Activated CD4-positive, alpha-beta memory T cell treated with anti-CD3 and anti-CD28 coated beads, Interleukin-2, amount 10 ng/mL, durations not matched to agents 7 days and 5 days (primary cell): ENCODE measurements around the gene PPP1CA. TPM values are rescaled to one million over a fixed set of nuclear protein-coding genes. Genes with fewer than 3 reads are reported as not detected.

ENCODE experiments used
- CTCF ChIA-PET: fragments of 350-600 bp; sonication (Branson Sonifier 250); formaldehyde crosslinking; loops from one replicate; lab custom pipeline; 2021; ENCODE audit warnings: antibody characterized with exemption, inconsistent platforms; lab: Charles Lee
- POLR2A ChIA-PET: fragments of 350-600 bp; sonication (Branson Sonifier 250); formaldehyde crosslinking; loops from one replicate; lab custom pipeline; 2021; ENCODE audit warnings: antibody characterized with exemption; lab: Charles Lee
- DNase-seq: peaks from one replicate; pipeline ENCODE4 v3.0.0-alpha.2; 2020
- H3K27ac Mint-ChIP-seq: one replicate; pipeline ENCODE4 v1.8.0; 2021; ENCODE audit warnings: mild to moderate bottlenecking, mixed read lengths
- H3K27me3 Mint-ChIP-seq: one replicate; pipeline ENCODE4 v1.8.0; 2021; ENCODE audit warnings: mixed read lengths
- H3K36me3 Mint-ChIP-seq: one replicate; pipeline ENCODE4 v1.8.0; 2021; ENCODE audit warnings: low read depth, mixed read lengths
- H3K4me1 Mint-ChIP-seq: one replicate; pipeline ENCODE4 v1.8.0; 2021; ENCODE audit warnings: mixed read lengths
- H3K4me3 Mint-ChIP-seq: one replicate; pipeline ENCODE4 v1.8.0; 2021; ENCODE audit warnings: mild to moderate bottlenecking, mixed read lengths
- H3K9me3 Mint-ChIP-seq: one replicate; pipeline ENCODE4 v1.8.0; 2021; ENCODE audit warnings: mixed read lengths
- total RNA-seq, 2 experiments: library from RNA; stranded (reverse); gene quantifications; one replicate each; pipeline ENCODE4 v1.2.3, GENCODE V29; 2021

PPP1CA gene
- total RNA-seq, 2 experiments from 2014 or later, result 308 to 315 TPM

DNA sequence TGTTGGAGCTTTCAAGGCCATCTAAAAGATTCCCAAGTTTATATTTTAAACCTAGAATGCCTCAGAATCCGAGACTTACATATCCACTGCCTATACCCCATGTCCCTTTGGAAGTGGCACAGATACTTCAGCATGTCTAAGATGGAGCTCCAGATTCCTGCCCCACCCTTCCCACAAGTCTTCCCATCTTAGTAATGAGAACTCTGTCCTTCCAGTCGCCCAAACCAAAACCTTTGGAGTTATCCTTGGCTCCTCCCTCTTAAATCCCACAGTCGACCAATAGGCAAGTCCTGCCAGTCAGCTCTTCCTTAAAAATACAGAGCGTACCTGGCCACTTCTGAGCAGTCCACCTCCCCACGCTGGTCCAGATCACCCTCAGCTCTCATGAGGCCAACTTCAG, 52.6 kb downstream of the PPP1CA start:
- no peak overlapping the region for H3K4me3 Mint-ChIP-seq
- peaks cover 44% of the 10 kb centered on the region for H3K4me1 Mint-ChIP-seq
- no peaks in the 10 kb centered on the region for H3K9me3 Mint-ChIP-seq
- POLR2A ChIA-PET, result interaction anchor here (1.0 kb wide), 2 partner anchors 21 to 78 kb away, joined by 3 to 4 read pairs; no protein-coding TSS in a partner anchor
- peaks cover 8% of the 10 kb centered on the region for H3K36me3 Mint-ChIP-seq
- H3K27me3 Mint-ChIP-seq, result no peaks in the 10 kb centered on the region
- H3K27ac Mint-ChIP-seq, result no peak overlapping the region
- CTCF ChIA-PET, result interaction anchor here (0.9 to 18.6 kb wide), 3 partner anchors 27 to 87 kb away, joined by 3 to 847 read pairs (median 5); partner anchors contain the start of genes CLCF1, PPP1CA and RAD9A
- DNase-seq, result no peak

Other genes starting within 250 kb of the PPP1CA start
- gene GRK2, start 135.4 kb downstream of the PPP1CA start, total RNA-seq, result 100 to 1,000 TPM; 333 to 338 TPM
- gene ANKRD13D, start 112.6 kb downstream of the PPP1CA start, total RNA-seq, result 100 to 1,000 TPM; 157 to 163 TPM
- 10 to 100 TPM; 15.4 to 19.0 TPM for gene SSH3, start 98.3 kb downstream of the PPP1CA start, total RNA-seq
- gene POLD4, start 48.3 kb downstream of the PPP1CA start, total RNA-seq, result 10 to 100 TPM; 74.0 to 74.1 TPM
- gene CLCF1, start 28.3 kb downstream of the PPP1CA start, total RNA-seq, result under 1 TPM; 0.65 to 0.71 TPM
- 10 to 100 TPM; 48.0 to 53.9 TPM for gene RAD9A, start 9.9 kb downstream of the PPP1CA start, total RNA-seq
- gene TBC1D10C, start 2.2 kb upstream of the PPP1CA start, total RNA-seq, result 100 to 1,000 TPM; 285 to 310 TPM
- gene CARNS1, start 13.8 kb upstream of the PPP1CA start, total RNA-seq, result 1 to 10 TPM in 1 of 2 experiments, under 1 TPM in 1; 0.76 to 1.1 TPM
- 10 to 100 TPM; 56.9 to 57.1 TPM for gene RPS6KB2, start 26.6 kb upstream of the PPP1CA start, total RNA-seq
- gene PTPRCAP, start 35.8 kb upstream of the PPP1CA start, total RNA-seq, result 100 to 1,000 TPM; 398 to 401 TPM
- 100 to 1,000 TPM; 192 to 196 TPM for gene CORO1B, start 41.6 kb upstream of the PPP1CA start, total RNA-seq
- not detected for gene GPR152, start 50.9 kb upstream of the PPP1CA start, total RNA-seq
- gene CABP4, start 53.5 kb upstream of the PPP1CA start, total RNA-seq, result 1 to 10 TPM; 2.3 to 3.3 TPM
- 10 to 100 TPM; 36.3 to 37.6 TPM for gene TMEM134, start 67.4 kb upstream of the PPP1CA start, total RNA-seq
- gene AIP, start 81.2 kb upstream of the PPP1CA start, total RNA-seq, result 100 to 1,000 TPM; 152 to 159 TPM
- 100 to 1,000 TPM; 116 to 120 TPM for gene PITPNM1, start 103.5 kb upstream of the PPP1CA start, total RNA-seq
- 100 to 1,000 TPM; 116 to 119 TPM for gene CDK2AP2, start 106.3 kb upstream of the PPP1CA start, total RNA-seq
- not detected for gene CABP2, start 121.6 kb upstream of the PPP1CA start, total RNA-seq
- gene GSTP1, start 182.0 kb upstream of the PPP1CA start, total RNA-seq, result 100 to 1,000 TPM; 195 to 198 TPM
- 100 to 1,000 TPM; 174 to 193 TPM for gene NDUFV1, start 205.1 kb upstream of the PPP1CA start, total RNA-seq
- gene NUDT8, start 228.1 kb upstream of the PPP1CA start, total RNA-seq, result 10 to 100 TPM in 1 of 2 experiments, 1 to 10 TPM in 1; 9.3 to 10.8 TPM
- gene TBX10, start 237.9 kb upstream of the PPP1CA start, total RNA-seq, result not detected
- gene ACY3, start 248.9 kb upstream of the PPP1CA start, total RNA-seq, result under 1 TPM; 0.18 to 0.25 TPM